NCI-H526 treated with DMSO at 0.1 percent for 48 hours (cell line): Measurements from ENCODE around the gene SAMD4B.
A peak's percentile ranks its signal among the peaks of the same experiment; 100 is the strongest.

Experiments
- DNase-seq: peaks from one replicate; lab custom pipeline; 2025; lab: John Stamatoyannopoulos, UW

SAMD4B gene

DNA sequence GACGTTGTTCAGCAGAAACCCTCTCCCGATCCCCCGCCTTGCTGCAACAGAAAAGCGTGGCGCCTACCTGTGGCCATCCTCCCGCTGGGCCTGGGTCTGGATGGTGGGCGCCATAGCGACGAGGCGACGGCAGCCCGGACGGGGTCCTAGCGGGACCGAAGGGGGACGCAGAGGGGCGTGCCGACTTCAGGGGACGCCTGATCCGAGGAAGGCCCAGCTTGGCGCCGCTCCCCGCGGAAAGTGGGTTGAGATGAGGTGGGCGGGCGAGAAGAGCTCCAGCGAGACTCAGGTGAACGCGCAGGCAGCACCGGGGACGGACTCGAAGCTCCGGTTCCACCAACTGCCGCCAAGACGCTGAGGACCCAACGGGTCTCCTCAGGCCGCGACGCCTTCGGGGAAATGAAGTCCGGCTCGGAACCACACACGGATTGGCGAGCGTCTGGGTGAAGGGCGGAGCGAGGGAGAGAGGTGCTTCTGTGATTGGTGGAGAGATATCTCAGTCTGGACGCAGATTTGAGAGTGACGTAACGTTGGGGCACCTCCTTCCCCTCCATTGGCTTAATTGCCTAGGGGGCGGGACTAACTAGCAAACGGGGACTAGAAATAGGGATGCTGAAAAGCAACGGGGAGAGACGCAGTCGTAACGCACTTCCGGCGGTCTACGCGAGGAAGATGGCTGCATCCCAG is 48.7 kb downstream of the SAMD4B start, which contains the start of the genes MED29 and PAF1:
Gene MED29 (plus strand): TSS at position 628 of the 687 bp plus-strand sequence. CDS start 45 bp downstream, at position 673.
Gene PAF1 (minus strand): TSS at position 356 of the 687 bp plus-strand sequence. CDS start 242 bp downstream, at position 114.
- peak; percentile 100 for DNase-seq

- peak; percentile 30 for DNase-seq
Observed at GRCh38 chr19:39397360-39398296, 55.4 kb downstream of the SAMD4B start.

- DNase-seq = no peak
Observed at GRCh38 chr19:39398297-39398864, 56.2 kb downstream of the SAMD4B start.

DNA sequence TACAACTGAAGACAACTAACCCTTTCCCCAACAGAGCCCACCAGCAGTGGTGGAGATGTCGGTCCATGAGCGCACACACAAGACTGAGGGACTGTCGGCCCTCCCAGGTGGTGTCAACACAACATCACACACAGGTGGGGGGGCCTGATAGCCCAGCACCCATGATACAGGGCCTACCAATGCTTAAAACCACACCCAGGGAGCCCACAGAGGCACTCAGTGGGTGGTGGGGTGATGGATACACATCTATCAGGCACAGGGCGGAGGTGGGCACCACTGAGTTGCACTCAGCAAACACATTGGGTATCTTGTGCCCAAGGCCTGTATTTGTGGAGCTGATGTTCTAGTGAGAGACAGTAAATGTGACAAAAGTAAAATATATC is 57.4 kb downstream of the SAMD4B start:
- DNase-seq = no peak

DNA sequence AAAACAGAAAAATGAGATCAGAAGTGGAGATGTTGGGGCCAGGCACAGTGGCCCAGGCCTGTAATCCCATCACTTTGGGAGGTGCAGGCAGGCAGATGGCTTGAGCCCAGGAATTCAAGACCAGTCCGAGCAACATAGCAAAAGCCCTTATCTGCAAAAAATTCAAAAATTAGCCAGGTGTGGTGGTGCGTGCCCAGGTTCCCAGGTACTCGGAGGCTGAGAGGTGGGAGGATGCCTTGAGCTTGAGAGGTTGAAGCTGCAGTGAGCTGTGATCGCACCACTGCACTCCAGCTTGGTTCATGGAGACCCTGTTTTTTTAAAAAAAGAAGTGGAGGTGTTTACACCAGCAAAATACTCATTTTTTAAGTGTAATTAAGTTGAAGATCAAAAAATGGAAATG is 57.8 kb downstream of the SAMD4B start:
- no peak for DNase-seq

- DNase-seq = no peak
Observed at GRCh38 chr19:39401070-39401548, 58.9 kb downstream of the SAMD4B start.

DNA sequence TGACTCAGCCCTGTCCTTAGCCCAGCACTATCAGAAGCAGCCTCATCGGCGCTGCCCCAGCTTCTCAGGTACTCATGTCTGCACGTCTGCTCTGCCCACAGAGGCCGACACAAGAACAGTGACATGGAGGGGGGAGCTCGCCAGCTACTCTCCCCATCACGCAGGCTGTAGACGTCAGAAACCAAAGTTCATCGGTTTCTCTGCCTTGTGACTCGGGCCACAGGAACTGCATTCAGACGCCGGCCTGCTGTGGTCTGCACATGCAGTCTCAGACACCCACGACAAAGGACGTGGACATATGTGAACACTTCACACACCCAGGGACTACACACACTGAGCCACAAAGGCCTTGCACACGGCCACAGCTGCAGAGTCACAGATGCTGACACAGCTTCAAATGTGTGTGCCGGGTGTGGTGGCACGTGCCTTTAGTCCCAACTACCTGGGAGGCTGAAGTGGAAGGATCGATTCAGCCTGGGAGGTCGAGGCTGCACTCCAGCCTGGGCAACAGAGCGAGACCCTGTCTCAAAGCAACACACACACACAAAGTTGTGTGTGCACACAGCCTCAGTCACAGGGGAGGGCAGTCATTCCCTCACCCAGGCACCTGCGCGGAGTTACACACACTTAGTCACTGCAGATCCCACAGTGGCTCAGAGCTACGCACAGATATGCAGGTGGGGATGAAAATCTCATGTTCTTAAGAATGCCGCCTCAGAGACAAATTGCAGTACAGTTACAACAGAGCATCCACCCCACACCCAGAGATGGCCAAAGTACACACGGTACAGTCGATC is 59.5 kb downstream of the SAMD4B start:
- DNase-seq = no peak

DNA sequence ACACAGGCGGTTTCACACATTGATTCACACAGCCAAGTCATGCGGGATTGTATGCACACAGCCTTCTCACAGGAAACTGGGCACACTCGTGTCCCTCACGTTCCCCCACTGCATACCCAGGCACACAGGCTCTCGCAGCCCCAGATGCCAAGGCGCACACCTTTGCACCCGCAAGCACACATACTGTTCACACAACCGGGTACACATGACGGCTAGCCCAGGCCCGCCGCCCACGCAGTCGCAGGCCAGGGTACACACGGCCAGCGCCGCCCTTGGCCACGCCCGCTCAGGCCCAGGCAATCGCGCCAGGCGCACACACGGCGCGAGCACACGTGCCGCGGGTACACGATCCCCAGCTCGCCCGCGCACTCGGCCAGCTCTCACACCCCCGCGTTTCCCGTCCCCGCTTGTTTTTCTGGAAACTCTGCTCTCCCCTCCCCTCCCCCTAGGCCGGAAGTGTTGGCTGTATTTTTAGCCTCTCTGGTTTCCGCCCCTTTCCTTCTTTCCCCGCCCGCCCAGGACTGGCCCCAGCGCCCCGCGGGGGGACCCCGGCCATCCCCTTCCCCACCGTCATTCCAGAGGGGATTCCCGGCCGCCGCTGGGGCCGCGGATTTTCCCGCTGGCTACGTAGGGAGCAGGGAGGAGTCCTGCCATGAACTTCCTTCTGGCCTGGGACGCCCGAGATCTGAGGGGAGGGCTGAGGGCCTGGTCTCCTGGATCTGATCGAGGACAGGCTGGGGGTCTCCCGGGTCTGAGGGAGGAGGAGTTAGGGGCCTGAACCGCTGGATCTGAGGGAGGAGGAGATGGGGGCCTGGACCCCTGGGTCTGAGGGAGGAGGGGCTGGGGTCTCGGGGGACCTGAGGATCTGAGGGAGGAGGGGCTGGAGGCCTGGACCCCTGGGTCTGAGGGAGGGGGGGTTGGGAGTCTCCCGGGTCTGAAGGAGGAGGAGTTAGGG is 60.4 kb downstream of the SAMD4B start:
- DNase-seq = peak; percentile 31

GRCh38 chr19:39403331-39404312 is 61.4 kb downstream of the SAMD4B start:
- DNase-seq = no peak

DNA sequence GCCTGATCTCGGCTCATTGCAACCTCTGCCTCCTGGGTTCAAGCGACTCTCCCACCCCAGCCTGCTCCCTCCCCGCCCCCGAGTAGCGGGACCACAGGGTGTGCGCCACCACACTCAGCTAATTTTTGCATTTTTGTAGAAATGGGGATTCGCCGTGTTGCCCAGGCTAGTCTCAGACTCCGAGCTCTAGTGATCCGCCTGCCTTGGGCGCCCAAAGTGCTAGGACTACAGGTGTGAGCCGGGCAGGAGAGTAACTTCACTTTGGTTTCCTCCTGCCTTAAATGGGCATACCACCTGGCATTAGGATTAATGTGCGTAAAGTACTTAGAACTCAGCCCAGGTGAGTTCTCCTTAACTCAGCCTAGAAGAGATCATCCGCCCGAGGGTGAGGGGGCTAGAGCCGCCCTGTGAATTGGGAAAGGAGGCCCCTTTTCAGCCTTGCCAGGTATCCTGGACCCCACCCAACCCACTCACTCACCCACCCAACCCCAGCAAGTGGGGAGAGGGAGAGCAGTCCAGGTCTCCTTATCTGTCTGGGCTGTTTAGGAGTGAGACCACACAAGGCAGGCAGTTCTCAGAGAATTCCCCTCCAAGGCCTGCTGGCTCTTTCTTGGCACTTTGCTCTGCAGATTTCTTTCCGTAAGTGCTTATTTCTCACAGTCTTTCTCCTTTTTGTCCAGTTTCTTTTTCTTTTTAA is 63.2 kb downstream of the SAMD4B start:
- DNase-seq = no peak

- DNase-seq = no peak
Observed at GRCh38 chr19:39405958-39406655, 63.9 kb downstream of the SAMD4B start.

DNA sequence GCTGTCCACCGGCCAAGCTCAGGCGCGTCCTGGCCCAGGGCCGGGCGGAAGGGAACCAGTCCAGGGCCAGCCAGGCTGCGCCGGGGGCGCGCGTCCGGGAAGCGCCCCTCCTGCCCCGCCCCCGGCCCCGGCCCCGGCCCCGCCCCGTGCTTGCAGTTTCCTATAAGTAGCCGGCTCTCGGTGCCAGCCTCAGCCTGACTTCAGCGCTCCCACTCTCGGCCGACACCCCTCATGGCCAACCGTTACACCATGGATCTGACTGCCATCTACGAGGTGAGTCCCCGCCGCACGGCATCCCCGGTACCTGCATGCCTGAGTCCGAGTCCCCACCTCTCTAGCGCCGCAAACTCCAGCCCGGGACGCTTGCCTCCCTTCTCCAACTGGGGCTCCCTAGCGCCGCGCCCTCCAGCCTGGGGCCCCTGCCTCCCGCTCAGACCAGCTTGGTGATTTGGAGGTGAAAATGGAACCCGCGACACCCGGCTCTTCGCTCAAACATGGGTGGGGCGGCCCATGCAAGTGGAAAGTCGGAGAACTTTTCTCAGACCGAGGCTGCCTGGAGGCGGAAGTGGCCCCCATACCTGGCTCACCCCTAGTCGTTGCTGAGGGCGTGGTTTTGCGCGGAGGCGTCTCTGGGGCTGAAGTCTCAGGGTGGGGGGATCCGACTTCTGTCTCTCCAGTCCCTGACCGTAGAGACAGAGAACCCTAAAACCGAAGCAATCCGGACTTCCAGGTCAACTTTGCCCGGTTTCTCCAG is 64.6 kb downstream of the SAMD4B start, which contains the start of gene ZFP36:
Gene ZFP36 (plus strand): TSS at position 192 of the 754 bp plus-strand sequence. CDS start 58 bp downstream, at position 250.
- peak; percentile 72 for DNase-seq

- DNase-seq = no peak
Observed at GRCh38 chr19:39407410-39407659, 65.1 kb downstream of the SAMD4B start.

DNA sequence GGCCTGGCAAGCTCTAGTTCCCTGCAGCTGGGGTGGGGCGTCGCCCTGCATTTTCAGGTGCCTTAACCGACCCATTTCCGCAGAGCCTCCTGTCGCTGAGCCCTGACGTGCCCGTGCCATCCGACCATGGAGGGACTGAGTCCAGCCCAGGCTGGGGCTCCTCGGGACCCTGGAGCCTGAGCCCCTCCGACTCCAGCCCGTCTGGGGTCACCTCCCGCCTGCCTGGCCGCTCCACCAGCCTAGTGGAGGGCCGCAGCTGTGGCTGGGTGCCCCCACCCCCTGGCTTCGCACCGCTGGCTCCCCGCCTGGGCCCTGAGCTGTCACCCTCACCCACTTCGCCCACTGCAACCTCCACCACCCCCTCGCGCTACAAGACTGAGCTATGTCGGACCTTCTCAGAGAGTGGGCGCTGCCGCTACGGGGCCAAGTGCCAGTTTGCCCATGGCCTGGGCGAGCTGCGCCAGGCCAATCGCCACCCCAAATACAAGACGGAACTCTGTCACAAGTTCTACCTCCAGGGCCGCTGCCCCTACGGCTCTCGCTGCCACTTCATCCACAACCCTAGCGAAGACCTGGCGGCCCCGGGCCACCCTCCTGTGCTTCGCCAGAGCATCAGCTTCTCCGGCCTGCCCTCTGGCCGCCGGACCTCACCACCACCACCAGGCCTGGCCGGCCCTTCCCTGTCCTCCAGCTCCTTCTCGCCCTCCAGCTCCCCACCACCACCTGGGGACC is 65.6 kb downstream of the SAMD4B start:
- no peak for DNase-seq

GRCh38 chr19:39408392-39409207 is 66.4 kb downstream of the SAMD4B start:
- no peak for DNase-seq
